Measurements from ENCODE around the gene ZNF598. TPM values are rescaled to one million over a fixed set of nuclear protein-coding genes. Genes with fewer than 3 reads are reported as not detected.

Gene ZNF598
- total and polyA plus RNA-seq, 2 of the 13 experiments (the other 11 are each of a cell fraction or from before 2014, with no cell fraction given) = 13.5 to 14.2 TPM

DNA sequence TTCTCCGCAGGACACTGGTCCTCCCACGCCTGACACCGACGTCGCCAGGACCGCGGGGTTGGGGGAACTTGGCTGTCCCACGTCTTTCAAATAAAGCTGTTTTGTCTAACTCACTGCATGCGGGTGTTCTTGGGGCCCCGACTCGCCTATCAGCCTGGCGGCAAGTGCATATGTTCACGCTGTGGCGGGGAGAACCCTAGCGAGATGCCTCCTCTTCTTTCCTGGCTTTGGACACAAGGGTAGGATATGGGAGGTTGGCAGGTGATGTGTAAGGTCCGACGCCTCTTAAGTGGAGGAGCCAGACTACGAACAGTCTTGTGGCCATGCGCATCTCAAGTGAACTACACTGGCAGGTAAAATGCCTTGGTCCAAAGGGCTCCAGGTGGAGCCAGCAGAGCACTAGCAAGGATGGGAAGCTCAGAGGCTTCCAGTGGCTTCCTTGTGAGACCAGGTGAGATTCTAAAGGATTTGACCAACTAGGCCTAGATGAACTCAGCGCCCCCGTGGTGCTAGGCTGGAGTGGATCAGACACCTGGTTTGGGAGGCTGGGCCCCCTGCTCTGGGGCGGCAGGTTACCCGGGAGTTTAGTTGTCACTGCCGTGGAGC, 44.1 kb downstream of the ZNF598 start:
- POLR2A ChIA-PET = interaction anchor here (0.8 to 3.1 kb wide), 46 partner anchors 8 to 536 kb away, joined by 3 to 131 read pairs (median 7); partner anchors contain the start of genes ECI1, EME2, FAHD1 and GFER
- Histone ChIP-seq H4K20me1 (ENCODE audit: insufficient read depth, low read length) (peaks cover 34% of the 10 kb centered on the region), H3K9me3 (ENCODE audit: low read length) (no peaks in the 10 kb centered on the region), H3K4me1 (ENCODE audit: insufficient read depth, low read length) (peaks cover 41% of the 10 kb centered on the region), H3K9ac (ENCODE audit: insufficient read depth, low read depth, low read length) (peak overlapping the region; percentile 96), H2AFZ (ENCODE audit: low read length) (no peak overlapping the region), H3K27me3 (ENCODE audit: control insufficient read depth in 1 of 2, insufficient read depth in 2 of 2, low read length in 2 of 2) (no peaks in the 10 kb centered on the region; a peak in 1 of 5 replicates), H3K27ac (ENCODE audit: extremely low read length, insufficient read depth, low read length) (peak overlapping the region; percentile 73), H3K4me3 (replicated peaks in 1 of 3; ENCODE audit: insufficient read depth in 1 of 3, low read depth in 2 of 3, low read length in 3 of 3) (peak overlapping the region; percentile 84 to 94 (median 92)), H3K4me2 (ENCODE audit: low read depth, low read length) (peak overlapping the region; percentile 100), H3K36me3 (replicated peaks in 1 of 2; ENCODE audit: control insufficient read depth in 1 of 2, insufficient read depth in 2 of 2, low read length in 2 of 2) (peaks cover 3 to 19% of the 10 kb centered on the region in 2 experiments; a peak in 3 of 5 replicates), H3K79me2 (ENCODE audit: insufficient read depth, low read length) (peaks cover 33% of the 10 kb centered on the region)
- CTCF ChIA-PET (ENCODE audit: low intra/inter-chr PET ratio, low total read pairs) = no interaction called here
- 2% methylated on average over 13 of the region's 24 CpGs for WGBS (ENCODE audit: low lambda C conversion rate)
- intact Hi-C loops (cut with micrococcal nuclease; ENCODE audit: unreplicated experiment) (no loop called here), in situ Hi-C loops (cut with HindIII; ENCODE audit: extremely low pct_ligation_motif_present, low pct_unique_long_range_greater_than_20kb) (no loop called here)
- DNase-seq (ENCODE audit: low spot score) = no peak
- BruUV-seq (replicated peaks) = TSS peak; percentile 84
- FAIRE-seq = no peak
- ATAC-seq = no peak
- TF ChIP-seq THRA (CRISPR knock-in tag; IDR thresholded peaks at IDR 0.05; ENCODE audit: borderline replicate concordance) = no peak
- TF ChIP-seq ZNF30 (CRISPR knock-in tag; IDR thresholded peaks at IDR 0.05) = peak; percentile 21; the same call in 1 of the 2 replicates
- TF ChIP-seq HMGA1 (CRISPR knock-in tag; conservative IDR thresholded peaks at IDR 0.05) = no peak
- TF ChIP-seq, protein P1, sequence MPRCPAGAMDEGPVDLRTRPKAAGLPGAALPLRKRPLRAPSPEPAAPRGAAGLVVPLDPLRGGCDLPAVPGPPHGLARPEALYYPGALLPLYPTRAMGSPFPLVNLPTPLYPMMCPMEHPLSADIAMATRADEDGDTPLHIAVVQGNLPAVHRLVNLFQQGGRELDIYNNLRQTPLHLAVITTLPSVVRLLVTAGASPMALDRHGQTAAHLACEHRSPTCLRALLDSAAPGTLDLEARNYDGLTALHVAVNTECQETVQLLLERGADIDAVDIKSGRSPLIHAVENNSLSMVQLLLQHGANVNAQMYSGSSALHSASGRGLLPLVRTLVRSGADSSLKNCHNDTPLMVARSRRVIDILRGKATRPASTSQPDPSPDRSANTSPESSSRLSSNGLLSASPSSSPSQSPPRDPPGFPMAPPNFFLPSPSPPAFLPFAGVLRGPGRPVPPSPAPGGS (CRISPR knock-in tag; IDR thresholded peaks at IDR 0.05) = 0 out of 2 replicates have a peak, but pooled peaks have one; percentile 20
- TF ChIP-seq CBFB (CRISPR knock-in tag; IDR thresholded peaks at IDR 0.05) = 0 out of 2 replicates have a peak, but pooled peaks have one; percentile 0
- no peak for TF ChIP-seq SMAD3 (CRISPR knock-in tag; IDR thresholded peaks at IDR 0.05)
- TF ChIP-seq, protein P2, sequence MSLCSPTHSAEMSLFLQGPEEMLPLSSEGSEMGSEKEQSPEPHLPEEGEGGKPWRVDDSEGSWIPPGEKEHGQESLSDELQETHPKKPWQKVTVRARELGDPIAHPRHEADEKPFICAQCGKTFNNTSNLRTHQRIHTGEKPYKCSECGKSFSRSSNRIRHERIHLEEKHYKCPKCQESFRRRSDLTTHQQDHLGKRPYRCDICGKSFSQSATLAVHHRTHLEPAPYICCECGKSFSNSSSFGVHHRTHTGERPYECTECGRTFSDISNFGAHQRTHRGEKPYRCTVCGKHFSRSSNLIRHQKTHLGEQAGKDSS (CRISPR knock-in tag; IDR thresholded peaks at IDR 0.05; ENCODE audit: borderline replicate concordance, low read depth) = no peak
- TF ChIP-seq, protein P3, sequence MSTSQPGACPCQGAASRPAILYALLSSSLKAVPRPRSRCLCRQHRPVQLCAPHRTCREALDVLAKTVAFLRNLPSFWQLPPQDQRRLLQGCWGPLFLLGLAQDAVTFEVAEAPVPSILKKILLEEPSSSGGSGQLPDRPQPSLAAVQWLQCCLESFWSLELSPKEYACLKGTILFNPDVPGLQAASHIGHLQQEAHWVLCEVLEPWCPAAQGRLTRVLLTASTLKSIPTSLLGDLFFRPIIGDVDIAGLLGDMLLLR (CRISPR knock-in tag; IDR thresholded peaks at IDR 0.05) = peak; percentile 67; the same call in 1 of the 2 replicates
- no peak for TF ChIP-seq ATM (IDR thresholded peaks at IDR 0.05; ENCODE audit: borderline replicate concordance)
- TF ChIP-seq, protein P4, sequence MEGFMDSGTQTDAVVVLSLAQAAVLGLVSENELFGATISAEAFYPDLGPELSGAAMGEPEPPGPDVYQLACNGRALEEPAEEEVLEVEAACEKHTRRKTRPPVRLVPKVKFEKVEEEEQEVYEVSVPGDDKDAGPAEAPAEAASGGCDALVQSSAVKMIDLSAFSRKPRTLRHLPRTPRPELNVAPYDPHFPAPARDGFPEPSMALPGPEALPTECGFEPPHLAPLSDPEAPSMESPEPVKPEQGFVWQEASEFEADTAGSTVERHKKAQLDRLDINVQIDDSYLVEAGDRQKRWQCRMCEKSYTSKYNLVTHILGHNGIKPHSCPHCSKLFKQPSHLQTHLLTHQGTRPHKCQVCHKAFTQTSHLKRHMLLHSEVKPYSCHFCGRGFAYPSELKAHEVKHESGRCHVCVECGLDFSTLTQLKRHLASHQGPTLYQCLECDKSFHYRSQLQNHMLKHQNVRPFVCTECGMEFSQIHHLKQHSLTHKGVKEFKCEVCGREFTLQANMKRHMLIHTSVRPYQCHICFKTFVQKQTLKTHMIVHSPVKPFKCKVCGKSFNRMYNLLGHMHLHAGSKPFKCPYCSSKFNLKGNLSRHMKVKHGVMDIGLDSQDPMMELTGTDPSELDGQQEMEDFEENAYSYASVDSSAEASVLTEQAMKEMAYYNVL (CRISPR knock-in tag; IDR thresholded peaks at IDR 0.05; ENCODE audit: borderline replicate concordance) = 0 out of 2 replicates have a peak, but pooled peaks have one; percentile 0
- no peak for TF ChIP-seq PAWR (CRISPR knock-in tag; IDR thresholded peaks at IDR 0.05; ENCODE audit: borderline replicate concordance)

All from HepG2 (cell line).